Measurements from ENCODE around the gene BBX. TPM values are rescaled to one million over a fixed set of nuclear protein-coding genes. Genes with fewer than 3 reads are reported as not detected.
A peak's percentile ranks its signal among the peaks of the same experiment; 100 is the strongest.

Gene BBX
- total RNA-seq, 1 donor from 2014 or later, result 54.3 TPM

- H3K4me1 Mint-ChIP-seq (ENCODE audit: unreplicated experiment), result peaks cover 6% of the 10 kb centered on the region
Measured at GRCh38 chr3:107675233-107675900, 152.6 kb downstream of the BBX start.

DNA sequence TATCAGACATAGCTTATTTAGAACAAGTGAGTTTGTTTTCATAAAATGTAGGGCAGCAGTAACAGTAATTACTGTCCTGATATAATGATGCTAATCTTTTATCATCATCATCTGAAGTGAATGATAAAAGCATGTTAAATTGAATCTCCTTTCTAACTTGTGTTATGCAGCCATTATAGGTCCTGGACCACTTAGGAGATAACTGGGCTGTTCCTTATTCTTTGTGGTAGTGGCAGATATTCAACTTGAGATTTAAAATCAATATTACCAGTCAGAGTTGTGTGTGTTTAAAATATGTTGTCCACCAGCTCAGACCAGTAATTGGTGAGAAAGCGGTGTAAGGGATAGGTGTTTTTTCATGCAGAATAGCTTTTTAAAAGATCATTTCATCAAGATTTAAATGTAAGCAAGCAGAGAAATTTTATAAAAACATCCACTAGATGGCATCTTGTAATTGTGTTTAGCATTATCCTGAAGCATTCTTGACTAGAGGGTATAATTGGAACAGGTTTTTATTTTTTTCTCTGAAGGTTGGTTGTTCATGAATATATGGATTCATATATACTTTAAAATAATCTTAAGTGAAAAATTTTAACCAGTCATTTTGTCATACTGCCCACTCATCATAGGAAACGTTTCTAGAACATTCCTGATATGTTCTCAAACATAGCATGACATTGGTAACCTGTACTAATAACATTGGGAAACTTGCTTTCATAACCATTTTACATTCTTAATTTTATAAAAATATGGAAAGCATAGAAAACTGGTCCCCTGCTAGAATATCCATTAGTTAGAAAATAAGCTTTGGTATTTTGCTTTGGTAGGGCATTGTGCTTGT lies 153.9 kb downstream of the BBX start:
- H3K9me3 Mint-ChIP-seq (ENCODE audit: unreplicated experiment), result no peaks in the 10 kb centered on the region
- no peak for DNase-seq (ENCODE audit: low spot score)

More at GRCh38 chr3:107675233-107675900, 152.6 kb downstream of the BBX start:
- Mint-ChIP-seq H3K9me3 (ENCODE audit: unreplicated experiment) (no peaks in the 10 kb centered on the region), H3K27me3 (ENCODE audit: unreplicated experiment) (no peaks in the 10 kb centered on the region), H3K4me3 (ENCODE audit: unreplicated experiment) (no peak overlapping the region), H3K27ac (ENCODE audit: unreplicated experiment) (no peak overlapping the region), H3K36me3 (ENCODE audit: low read depth, unreplicated experiment) (no peaks in the 10 kb centered on the region)
- DNase-seq (ENCODE audit: low spot score), result no peak
- TF ChIP-seq CTCF (IDR thresholded peaks at IDR 0.05; ENCODE audit: unreplicated experiment), result no peak

DNA sequence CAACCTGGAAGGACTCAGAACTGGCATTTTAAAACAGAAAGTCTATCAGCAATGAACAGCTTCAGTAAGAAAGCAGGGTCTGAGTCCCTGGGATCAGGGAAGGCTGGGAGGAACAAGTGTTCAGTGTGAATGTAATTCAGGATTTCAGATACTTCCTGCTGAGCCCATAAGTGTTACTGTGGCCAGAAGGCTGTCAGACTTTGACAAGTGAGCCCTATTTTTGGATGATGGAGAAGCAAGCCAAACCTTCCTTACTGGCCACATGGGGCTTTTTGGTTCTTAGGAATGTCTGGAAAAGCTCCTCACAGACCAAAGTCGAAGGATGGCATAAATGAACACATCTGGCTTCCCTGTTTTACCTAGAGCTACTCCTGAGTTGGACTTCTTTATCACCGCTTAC lies 157.2 kb downstream of the BBX start:
- no peaks in the 10 kb centered on the region for H3K9me3 Mint-ChIP-seq (ENCODE audit: unreplicated experiment)
- peaks cover 14% of the 10 kb centered on the region for H3K4me1 Mint-ChIP-seq (ENCODE audit: unreplicated experiment)
- DNase-seq (ENCODE audit: low spot score), result no peak
- H3K27me3 Mint-ChIP-seq (ENCODE audit: unreplicated experiment), result peaks cover 1% of the 10 kb centered on the region
- no peak overlapping the region for H3K4me3 Mint-ChIP-seq (ENCODE audit: unreplicated experiment)
- TF ChIP-seq CTCF (IDR thresholded peaks at IDR 0.05; ENCODE audit: unreplicated experiment), result no peak
- H3K27ac Mint-ChIP-seq (ENCODE audit: unreplicated experiment), result no peak overlapping the region
- no peaks in the 10 kb centered on the region for H3K36me3 Mint-ChIP-seq (ENCODE audit: low read depth, unreplicated experiment)

More for the DNA sequence above, 153.9 kb downstream of the BBX start:
- Mint-ChIP-seq H3K4me3 (ENCODE audit: unreplicated experiment) (no peak overlapping the region), H3K27me3 (ENCODE audit: unreplicated experiment) (peaks cover 1% of the 10 kb centered on the region), H3K27ac (ENCODE audit: unreplicated experiment) (no peak overlapping the region), H3K36me3 (ENCODE audit: low read depth, unreplicated experiment) (no peaks in the 10 kb centered on the region), H3K4me1 (ENCODE audit: unreplicated experiment) (peaks cover 6% of the 10 kb centered on the region)
- TF ChIP-seq CTCF (IDR thresholded peaks at IDR 0.05; ENCODE audit: unreplicated experiment), result peak; percentile 60

- Mint-ChIP-seq H3K27ac (ENCODE audit: unreplicated experiment) (no peak overlapping the region), H3K27me3 (ENCODE audit: unreplicated experiment) (peaks cover 1% of the 10 kb centered on the region), H3K4me1 (ENCODE audit: unreplicated experiment) (peaks cover 20% of the 10 kb centered on the region), H3K4me3 (ENCODE audit: unreplicated experiment) (no peak overlapping the region), H3K36me3 (ENCODE audit: low read depth, unreplicated experiment) (no peaks in the 10 kb centered on the region), H3K9me3 (ENCODE audit: unreplicated experiment) (no peaks in the 10 kb centered on the region)
- DNase-seq (ENCODE audit: low spot score), result no peak
- TF ChIP-seq CTCF (IDR thresholded peaks at IDR 0.05; ENCODE audit: unreplicated experiment), result no peak
Measured at GRCh38 chr3:107680698-107681097, 157.9 kb downstream of the BBX start.

GRCh38 chr3:107681396-107681795 lies 158.6 kb downstream of the BBX start:
- no peaks in the 10 kb centered on the region for H3K9me3 Mint-ChIP-seq (ENCODE audit: unreplicated experiment)
- DNase-seq (ENCODE audit: low spot score), result no peak
- H3K36me3 Mint-ChIP-seq (ENCODE audit: low read depth, unreplicated experiment), result no peaks in the 10 kb centered on the region
- TF ChIP-seq CTCF (IDR thresholded peaks at IDR 0.05; ENCODE audit: unreplicated experiment), result no peak
- H3K27me3 Mint-ChIP-seq (ENCODE audit: unreplicated experiment), result peaks cover 1% of the 10 kb centered on the region
- peaks cover 22% of the 10 kb centered on the region for H3K4me1 Mint-ChIP-seq (ENCODE audit: unreplicated experiment)
- no peak overlapping the region for H3K27ac Mint-ChIP-seq (ENCODE audit: unreplicated experiment)
- no peak overlapping the region for H3K4me3 Mint-ChIP-seq (ENCODE audit: unreplicated experiment)
